ENCODE data around the gene SEC14L5. TPM values are rescaled to one million over a fixed set of nuclear protein-coding genes. Genes with fewer than 3 reads are reported as not detected.

SEC14L5 gene
- total and polyA plus RNA-seq, 2 of the 4 experiments (the other 2 are of a cell fraction) = 0.07 TPM; not detected in 1

- ATAC-seq (ENCODE audit: low read depth) (no peak), DNase-seq (no peak)
- no peaks in the 10 kb centered on the region for H3K9me1 ChIP-seq (ENCODE audit: insufficient read depth, low read length)
- H4K8ac ChIP-seq (ENCODE audit: low read depth in 2 of 2, low read length in 2 of 2) = no peak overlapping the region
- no peak overlapping the region for H2BK5ac ChIP-seq (ENCODE audit: low read depth, low read length, poor library complexity, severe bottlenecking)
- no peak overlapping the region for H3K14ac ChIP-seq (replicated peaks; ENCODE audit: low read depth, low read length)
- H2BK15ac ChIP-seq (ENCODE audit: low read depth, low read length) = no peak overlapping the region
- intact Hi-C loops (cut with micrococcal nuclease) (no loop called here), in situ Hi-C loops (cut with MboI; ENCODE audit: low sequenced_read_pairs) (no loop called here), dilution Hi-C loops (cut with HindIII; ENCODE audit: low sequenced_read_pairs, unreplicated experiment) (no loop called here)
- H3K4me2 ChIP-seq (ENCODE audit: low read depth, low read length) = no peak overlapping the region
- no peak overlapping the region for H3K9ac ChIP-seq (ENCODE audit: low read depth, low read length)
- no peak overlapping the region for H3K18ac ChIP-seq (ENCODE audit: low read depth, low read length)
- no peak overlapping the region for H2AK5ac ChIP-seq (ENCODE audit: low read depth, low read length)
- 0 out of 4 replicates have a peak, but pooled peaks cover 0 to 5% of the 10 kb centered on the region in 2 experiments for H3K79me1 ChIP-seq (ENCODE audit: low read depth in 1 of 2, low read length in 2 of 2)
- no peak overlapping the region for H2AK9ac ChIP-seq (replicated peaks; ENCODE audit: low read depth, low read length, poor library complexity)
- H3K27ac ChIP-seq (ENCODE audit: insufficient read depth, low read length) = no peak overlapping the region
- H3K4ac ChIP-seq (ENCODE audit: low read depth, low read length) = no peak overlapping the region
- no peak overlapping the region for H3K4me3 ChIP-seq (ENCODE audit: insufficient read depth, low read depth, low read length)
- CTCF ChIA-PET = interaction anchor here (0.8 kb wide), 1 partner anchor 14 kb away, joined by 3 read pairs; no protein-coding TSS in a partner anchor
- no peak overlapping the region for H3K23ac ChIP-seq (ENCODE audit: low read depth, low read length)
- H2BK20ac ChIP-seq (ENCODE audit: low read depth, low read length) = no peak overlapping the region
- H3K9me3 ChIP-seq (ENCODE audit: control insufficient read depth, insufficient read depth, low read length) = no peaks in the 10 kb centered on the region
- H4K20me1 ChIP-seq (ENCODE audit: insufficient read depth, low read length) = no peaks in the 10 kb centered on the region
- no peak overlapping the region for H2AFZ ChIP-seq (replicated peaks; ENCODE audit: low read length, poor library complexity)
- TF ChIP-seq RAD21 (IDR thresholded peaks at IDR 0.05; ENCODE audit: low read length) = no peak
- TF ChIP-seq RCOR1 (IDR thresholded peaks at IDR 0.05; ENCODE audit: insufficient replicate concordance, low read length) = no peak
- TF ChIP-seq MAFK (IDR thresholded peaks at IDR 0.05; ENCODE audit: low read depth, low read length) = no peak
- TF ChIP-seq CHD1 (IDR thresholded peaks at IDR 0.05; ENCODE audit: low read depth, low read length) = no peak
- no peak for TF ChIP-seq RFX5 (IDR thresholded peaks at IDR 0.05; ENCODE audit: low read depth, low read length)
- TF ChIP-seq SMC3 (IDR thresholded peaks at IDR 0.05; ENCODE audit: low read depth, low read length) = no peak
- TF ChIP-seq POLR2A (IDR thresholded peaks at IDR 0.05; ENCODE audit: low read depth, low read length) = no peak
- no peak for TF ChIP-seq USF2 (IDR thresholded peaks at IDR 0.05; ENCODE audit: low read depth, low read length)
- no peak for TF ChIP-seq BHLHE40 (IDR thresholded peaks at IDR 0.05; ENCODE audit: low read depth, low read length)
- TF ChIP-seq ELK1 (IDR thresholded peaks at IDR 0.05; ENCODE audit: borderline replicate concordance, low read depth, low read length) = no peak
- TF ChIP-seq NFE2L2 (IDR thresholded peaks at IDR 0.05; ENCODE audit: low read depth, low read length) = no peak
- TF ChIP-seq MAZ (IDR thresholded peaks at IDR 0.05; ENCODE audit: borderline replicate concordance, low read depth, low read length) = no peak
- TF ChIP-seq CTCF (conservative IDR thresholded peaks at IDR 0.05; ENCODE audit: low read depth, low read length) = no peak
- no peak for TF ChIP-seq FOS (IDR thresholded peaks at IDR 0.05; ENCODE audit: low read depth, low read length)
- no peak for TF ChIP-seq MXI1 (IDR thresholded peaks at IDR 0.05; ENCODE audit: borderline replicate concordance, low read depth, low read length)
- TF ChIP-seq CEBPB (IDR thresholded peaks at IDR 0.05; ENCODE audit: low read depth, low read length) = no peak
- no peak overlapping the region for H3K56ac ChIP-seq (ENCODE audit: extremely low read depth, insufficient read depth, low read length)
- 0 out of 2 replicates have a peak, but pooled peaks cover 1% of the 10 kb centered on the region for H3K36me3 ChIP-seq (ENCODE audit: control insufficient read depth, insufficient read depth, low read length)
- POLR2A ChIA-PET (ENCODE audit: unreplicated experiment) = no interaction called here
- 100% methylated on average over 1 of the region's 7 CpGs; no CpG with 5 or more reads in 1 of the 2 experiments for WGBS, 2 experiments (ENCODE audit: extremely low coverage in 2 of 2, insufficient read length in 1 of 2)
- BruUV-seq (replicated peaks) = no TSS peak
- H3K27me3 ChIP-seq (ENCODE audit: control insufficient read depth, insufficient read depth, low read length) = no peaks in the 10 kb centered on the region
- no peak overlapping the region for H4K91ac ChIP-seq (ENCODE audit: insufficient read depth, low read depth, low read length)
- no peaks in the 10 kb centered on the region for H3K4me1 ChIP-seq (ENCODE audit: control insufficient read depth, insufficient read depth, low read length)
- no peak overlapping the region for H4K5ac ChIP-seq (ENCODE audit: low read depth, low read length)
- no peak overlapping the region for H2BK120ac ChIP-seq (ENCODE audit: low read depth, low read length)
Observed at GRCh38 chr16:5027086-5027485, 69.0 kb downstream of the SEC14L5 start.
